Smooth muscle cell (in vitro differentiated cells): ENCODE data around the gene RASGRF2. TPM values are rescaled to one million over a fixed set of nuclear protein-coding genes. Genes with fewer than 3 reads are reported as not detected.

ENCODE experiments used
- DNase-seq: peaks from one replicate; lab custom pipeline; 2025; ENCODE audit not compliant: unreplicated experiment; lab: John Stamatoyannopoulos, UW
- H2AFZ ChIP-seq: fragments of 200-600 bp; sonication (generic); 2 replicates; pipeline ENCODE4 v1.6.0; 2016; ENCODE audit warnings: antibody characterized with exemption, low read depth, mild to moderate bottlenecking
- H3F3A ChIP-seq: fragments of 200-600 bp; sonication (generic); 2 replicates; pipeline ENCODE4 v1.6.0; 2017; ENCODE audit warnings: antibody characterized with exemption, low read depth
- H3K27ac ChIP-seq: fragments of 200-600 bp; sonication (generic); 2 replicates; pipeline ENCODE4 v1.5.1; 2016; ENCODE audit warnings: low read depth, mild to moderate bottlenecking
- H3K27me3 ChIP-seq: fragments of 200-600 bp; sonication (generic); 2 replicates; pipeline ENCODE4 v1.6.1; 2016; ENCODE audit warnings: low read depth, mild to moderate bottlenecking
- H3K36me3 ChIP-seq: fragments of 200-600 bp; sonication (generic); 2 replicates; pipeline ENCODE4 v1.5.1; 2016; ENCODE audit warnings: low read depth
- H3K4me1 ChIP-seq: fragments of 200-600 bp; sonication (generic); 2 replicates; pipeline ENCODE4 v1.5.1; 2016; ENCODE audit warnings: low read depth
- H3K4me2 ChIP-seq: fragments of 200-600 bp; sonication (generic); 2 replicates; pipeline ENCODE4 v1.6.0; 2016; ENCODE audit warnings: mild to moderate bottlenecking
- H3K4me3 ChIP-seq: fragments of 200-600 bp; sonication (generic); 2 replicates; pipeline ENCODE4 v1.5.1; 2016; ENCODE audit warnings: mild to moderate bottlenecking
- H3K79me2 ChIP-seq: fragments of 200-600 bp; sonication (generic); 2 replicates; pipeline ENCODE4 v1.6.0; 2016; ENCODE audit warnings: low read depth, mild to moderate bottlenecking
- H3K9ac ChIP-seq: fragments of 200-600 bp; sonication (generic); 2 replicates; pipeline ENCODE4 v1.6.0; 2016; ENCODE audit warnings: low read depth
- H3K9me3 ChIP-seq: fragments of 200-600 bp; sonication (generic); replicated peaks from 2 replicates; pipeline ENCODE4 v1.5.1; 2016; ENCODE audit warnings: low read depth
- H4K20me1 ChIP-seq: fragments of 200-600 bp; sonication (generic); 2 replicates; pipeline ENCODE4 v1.6.0; 2016; ENCODE audit warnings: low read depth
- WGBS: methylation state at CpG from one replicate; pipeline ENCODE4 v1.1.7; 2016; ENCODE audit warnings: low lambda C conversion rate; 5-methylcytosine and 5-hydroxymethylcytosine counted together
- polyA plus RNA-seq: library from polyadenylated mRNA; unstranded; fragments of >200 nt; fragmentation: Nextera tagmentation; extraction: Ambion mirVana; gene quantifications from 2 replicates; pipeline ENCODE4 v1.2.1, GENCODE V29; 2016
- total RNA-seq: library from RNA; depleted of rRNA; stranded (reverse); fragments of >200 nt; gene quantifications from 2 replicates; pipeline ENCODE4 v1.2.3, GENCODE V29; 2014
- TF ChIP-seq, protein P1 (sequence below): fragments of 200-600 bp; sonication (generic); IDR thresholded peaks from 2 replicates; pipeline ENCODE4 v1.5.1; 2017; ENCODE audit warnings: borderline replicate concordance, mild to moderate bottlenecking, antibody characterized with exemption; ENCODE audit not compliant: insufficient read depth, poor library complexity, severe bottlenecking

RASGRF2 gene
- total and polyA plus RNA-seq, 2 experiments from 2014 or later = 11.1 to 24.7 TPM

DNA sequence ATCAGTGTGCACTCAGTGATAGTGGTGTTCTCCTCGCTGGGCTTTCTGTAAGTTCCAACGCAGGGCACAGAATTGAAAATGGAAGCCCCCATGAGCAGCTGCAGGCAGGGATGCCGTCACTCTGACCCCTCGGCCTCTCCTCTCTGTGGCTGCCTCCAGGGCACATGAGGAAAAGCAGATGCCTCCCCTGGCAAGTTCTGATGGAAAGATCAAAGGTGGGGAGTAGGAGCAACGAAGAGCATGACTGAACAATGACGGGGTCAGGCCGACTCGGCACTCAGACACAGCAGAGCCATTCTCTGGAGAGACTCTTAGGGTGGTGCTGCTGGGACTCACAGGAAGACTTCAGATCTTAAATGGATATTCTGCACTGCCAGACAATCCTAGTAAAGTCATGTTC is 207.4 kb downstream of the RASGRF2 start:
- Histone ChIP-seq H3K36me3 (no peaks in the 10 kb centered on the region), H3K4me1 (no peaks in the 10 kb centered on the region), H3K9ac (no peak overlapping the region), H3F3A (no peaks in the 10 kb centered on the region), H4K20me1 (no peaks in the 10 kb centered on the region), H3K4me3 (no peak overlapping the region), H3K4me2 (no peak overlapping the region), H3K27me3 (no peaks in the 10 kb centered on the region), H3K79me2 (no peaks in the 10 kb centered on the region), H2AFZ (no peak overlapping the region), H3K9me3 (no peaks in the 10 kb centered on the region), H3K27ac (peak overlapping the region; percentile 44)
- no peak for DNase-seq
- TF ChIP-seq, protein P1, sequence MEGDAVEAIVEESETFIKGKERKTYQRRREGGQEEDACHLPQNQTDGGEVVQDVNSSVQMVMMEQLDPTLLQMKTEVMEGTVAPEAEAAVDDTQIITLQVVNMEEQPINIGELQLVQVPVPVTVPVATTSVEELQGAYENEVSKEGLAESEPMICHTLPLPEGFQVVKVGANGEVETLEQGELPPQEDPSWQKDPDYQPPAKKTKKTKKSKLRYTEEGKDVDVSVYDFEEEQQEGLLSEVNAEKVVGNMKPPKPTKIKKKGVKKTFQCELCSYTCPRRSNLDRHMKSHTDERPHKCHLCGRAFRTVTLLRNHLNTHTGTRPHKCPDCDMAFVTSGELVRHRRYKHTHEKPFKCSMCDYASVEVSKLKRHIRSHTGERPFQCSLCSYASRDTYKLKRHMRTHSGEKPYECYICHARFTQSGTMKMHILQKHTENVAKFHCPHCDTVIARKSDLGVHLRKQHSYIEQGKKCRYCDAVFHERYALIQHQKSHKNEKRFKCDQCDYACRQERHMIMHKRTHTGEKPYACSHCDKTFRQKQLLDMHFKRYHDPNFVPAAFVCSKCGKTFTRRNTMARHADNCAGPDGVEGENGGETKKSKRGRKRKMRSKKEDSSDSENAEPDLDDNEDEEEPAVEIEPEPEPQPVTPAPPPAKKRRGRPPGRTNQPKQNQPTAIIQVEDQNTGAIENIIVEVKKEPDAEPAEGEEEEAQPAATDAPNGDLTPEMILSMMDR = no peak
- 29% methylated on average over 8 of the region's 8 CpGs for WGBS

DNA sequence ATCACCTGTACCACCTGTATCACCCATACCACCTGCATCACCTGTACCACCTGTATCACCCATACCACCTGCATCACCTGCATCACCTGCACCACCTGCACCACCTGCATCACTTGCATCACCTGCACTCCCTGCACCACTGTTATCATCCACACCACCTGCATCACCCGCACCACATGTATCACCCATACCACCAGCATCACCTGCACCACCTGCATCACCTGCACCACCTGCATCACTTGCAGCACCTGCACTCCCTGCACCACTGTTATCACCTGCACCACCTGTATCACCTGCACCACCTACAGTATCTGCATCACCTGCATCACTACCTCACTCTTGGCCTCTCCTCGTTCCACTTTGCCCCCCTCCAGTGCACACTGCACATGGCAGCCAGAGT is 209.8 kb downstream of the RASGRF2 start:
- 99% methylated on average over 2 of the region's 2 CpGs for WGBS
- DNase-seq = no peak
- H3K4me1 ChIP-seq = no peaks in the 10 kb centered on the region
- H3K9ac ChIP-seq = no peak overlapping the region
- H3F3A ChIP-seq = no peaks in the 10 kb centered on the region
- H2AFZ ChIP-seq = no peak overlapping the region
- H3K9me3 ChIP-seq = no peaks in the 10 kb centered on the region
- H3K36me3 ChIP-seq = no peaks in the 10 kb centered on the region
- H3K27me3 ChIP-seq = no peaks in the 10 kb centered on the region
- no peak overlapping the region for H3K4me2 ChIP-seq
- no peak overlapping the region for H3K4me3 ChIP-seq
- H4K20me1 ChIP-seq = no peaks in the 10 kb centered on the region
- no peak overlapping the region for H3K27ac ChIP-seq
- TF ChIP-seq, protein P1 = no peak
- no peaks in the 10 kb centered on the region for H3K79me2 ChIP-seq

DNA sequence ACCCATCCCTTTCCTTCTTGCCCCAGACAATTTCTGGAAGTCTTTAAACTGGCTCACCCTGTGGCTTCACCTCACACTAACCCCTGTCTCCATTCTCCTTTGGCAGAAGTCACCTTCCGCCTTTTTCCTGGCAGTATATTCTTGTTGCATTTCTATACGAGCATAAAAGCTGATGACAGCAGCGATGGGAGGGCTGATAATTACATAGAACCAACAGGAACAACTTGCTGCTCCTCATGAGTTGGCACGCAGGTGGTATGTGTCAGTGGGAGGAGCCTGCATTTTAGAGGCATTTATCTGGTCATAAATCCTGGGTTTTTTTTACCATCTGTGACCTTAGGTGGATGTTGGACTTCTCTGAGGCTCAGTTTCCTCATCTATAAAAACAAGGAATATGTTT is 211.6 kb downstream of the RASGRF2 start:
- TF ChIP-seq, protein P1 = no peak

DNA sequence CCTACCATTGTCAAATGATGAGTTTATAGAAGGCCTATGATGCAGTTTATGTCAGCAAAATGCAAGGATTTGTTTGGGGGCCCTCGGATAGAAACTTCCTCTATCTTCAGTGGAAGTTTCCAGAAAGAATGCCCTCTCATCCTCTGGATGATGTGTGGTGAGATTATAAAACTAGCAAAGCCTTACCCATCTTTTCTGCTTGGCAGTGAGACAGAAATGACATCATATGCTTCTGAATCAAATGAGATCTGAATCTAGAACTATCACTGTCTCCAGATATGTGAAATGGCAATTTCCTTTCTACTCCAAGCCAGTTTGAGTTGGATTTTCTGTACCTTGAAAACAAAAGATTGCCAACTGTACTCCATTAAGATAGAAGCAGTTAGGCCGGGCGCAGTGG is 212.5 kb downstream of the RASGRF2 start:
- no peak for DNase-seq
- H3K4me3 ChIP-seq = no peak overlapping the region
- H3K27me3 ChIP-seq = no peaks in the 10 kb centered on the region
- H2AFZ ChIP-seq = no peak overlapping the region
- TF ChIP-seq, protein P1 = no peak
- H3K9ac ChIP-seq = no peak overlapping the region
- H3K4me2 ChIP-seq = no peak overlapping the region
- no peaks in the 10 kb centered on the region for H3K9me3 ChIP-seq
- H3K36me3 ChIP-seq = no peaks in the 10 kb centered on the region
- H3K79me2 ChIP-seq = no peaks in the 10 kb centered on the region
- H3F3A ChIP-seq = no peaks in the 10 kb centered on the region
- WGBS = 84% methylated on average over 3 of the region's 3 CpGs
- no peak overlapping the region for H3K27ac ChIP-seq
- no peaks in the 10 kb centered on the region for H3K4me1 ChIP-seq
- no peaks in the 10 kb centered on the region for H4K20me1 ChIP-seq

More for the DNA sequence above, 211.6 kb downstream of the RASGRF2 start:
- Histone ChIP-seq H3K4me1 (no peaks in the 10 kb centered on the region), H3K79me2 (no peaks in the 10 kb centered on the region), H2AFZ (no peak overlapping the region), H3K9me3 (no peaks in the 10 kb centered on the region), H4K20me1 (no peaks in the 10 kb centered on the region), H3K4me2 (no peak overlapping the region), H3K4me3 (no peak overlapping the region), H3K36me3 (no peaks in the 10 kb centered on the region), H3K9ac (no peak overlapping the region), H3K27me3 (no peaks in the 10 kb centered on the region), H3F3A (no peaks in the 10 kb centered on the region), H3K27ac (peak overlapping the region; percentile 30)
- DNase-seq = no peak
- 71% methylated on average over 4 of the region's 4 CpGs for WGBS
